HepG2 (cell line): Measurements from ENCODE around the gene PIGR. TPM values are rescaled to one million over a fixed set of nuclear protein-coding genes. Genes with fewer than 3 reads are reported as not detected.

ENCODE experiments used
- ATAC-seq: fragments of 200-7000 bp; cut with Tn5 transposase; 3 replicates; pipeline ENCODE4 v1.9.1; 2020; ENCODE audit warnings: mild to moderate bottlenecking, moderate library complexity
- BruUV-seq: library from RNA; stranded (reverse); fragments of 400-500 nt; replicated peaks from 2 replicates; lab custom pipeline; 2021; lab: Mats Ljungman, UMichigan
- CTCF ChIA-PET: fragments of 300-600 bp; formaldehyde crosslinking; extraction: SDS; loops from one replicate; lab custom pipeline; 2021; ENCODE audit warnings: low total read pairs, inconsistent platforms, low intra/inter-chr PET ratio; lab: Yijun Ruan, JAX
- POLR2A ChIA-PET: fragments of 350-600 bp; sonication (Branson Sonifier 250); formaldehyde crosslinking; loops from one replicate; lab custom pipeline; 2020; ENCODE audit warnings: antibody characterized with exemption, inconsistent platforms; lab: Yijun Ruan, JAX
- DNase-seq: peaks from one replicate; pipeline ENCODE4 v3.0.0-alpha.2; 2015; ENCODE audit warnings: low spot score
- FAIRE-seq: peaks from 3 replicates; lab custom pipeline; 2011; peaks lifted over from hg19 to GRCh38; lab: Jason Lieb, UNC
- H2AFZ ChIP-seq: one replicate; pipeline ENCODE4 v1.6.1; 2011; ENCODE audit warnings: low read length, inconsistent platforms
- H3K27ac ChIP-seq: fragments of 300-600 bp; 3 replicates; pipeline ENCODE4 v1.8.0; 2011; ENCODE audit warnings: mixed run types, mild to moderate bottlenecking, mixed read lengths, low read length, inconsistent platforms; ENCODE audit not compliant: insufficient read depth; ENCODE audit errors: extremely low read length
- H3K27me3 ChIP-seq, 2 experiments: fragments of 200-600 bp in 1 of 2; 2 replicates in 1 of 2; 3 replicates in 1 of 2; pipeline versions ENCODE4 v1.6.0 to v1.8.0; 2011; ENCODE audit warnings: low read length in 2 of 2, mild to moderate bottlenecking in 2 of 2, moderate library complexity in 2 of 2, inconsistent platforms in 1 of 2; ENCODE audit not compliant: insufficient read depth in 2 of 2, control insufficient read depth in 1 of 2
- H3K36me3 ChIP-seq, 2 experiments: fragments of 200-600 bp in 1 of 2; replicated peaks in 1 of 2; 2 replicates in 1 of 2; 3 replicates in 1 of 2; pipeline versions ENCODE4 v1.5.1 to v1.8.0; 2011; ENCODE audit warnings: low read length in 2 of 2, inconsistent platforms in 1 of 2; ENCODE audit not compliant: insufficient read depth in 2 of 2, control insufficient read depth in 1 of 2
- H3K4me1 ChIP-seq: 2 replicates; pipeline ENCODE4 v1.5.1; 2012; ENCODE audit warnings: low read length, inconsistent platforms; ENCODE audit not compliant: insufficient read depth
- H3K4me2 ChIP-seq: 2 replicates; pipeline ENCODE4 v1.6.0; 2011; ENCODE audit warnings: low read depth, low read length, inconsistent platforms
- H3K4me3 ChIP-seq, 3 experiments: fragments of 200-600 bp in 1 of 3; sonication (generic), shearing (Covaris generic) in 1 of 3; replicated peaks in 1 of 3; 2 replicates each; pipeline ENCODE4 v1.5.1; 2011 to 2016; ENCODE audit warnings: low read length in 3 of 3, inconsistent platforms in 2 of 3, low read depth in 2 of 3, mild to moderate bottlenecking in 2 of 3, control low read depth in 1 of 3, mixed read lengths in 1 of 3; ENCODE audit not compliant: insufficient read depth in 1 of 3
- H3K79me2 ChIP-seq: one replicate; pipeline ENCODE4 v1.6.1; 2011; ENCODE audit warnings: low read length, inconsistent platforms; ENCODE audit not compliant: insufficient read depth
- H3K9ac ChIP-seq: 2 replicates; pipeline ENCODE4 v1.6.0; 2011; ENCODE audit warnings: mild to moderate bottlenecking, low read depth, low read length, inconsistent platforms; ENCODE audit not compliant: insufficient read depth
- H3K9me3 ChIP-seq: 2 replicates; pipeline ENCODE4 v1.5.1; 2012; ENCODE audit warnings: mild to moderate bottlenecking, low read length
- H4K20me1 ChIP-seq: 2 replicates; pipeline ENCODE4 v1.6.0; 2011; ENCODE audit warnings: inconsistent platforms, mild to moderate bottlenecking, low read length, moderate library complexity; ENCODE audit not compliant: insufficient read depth
- ARHGAP35 ChIP-seq: sonication (generic); formaldehyde crosslinking; IDR thresholded peaks from 2 replicates; pipeline ENCODE4 v1.9.0; 2022; ENCODE audit warnings: mild to moderate bottlenecking, inconsistent platforms, moderate library complexity, missing genetic modification reagents, borderline replicate concordance
- POLR2AphosphoS2 ChIP-seq: IDR thresholded peaks from 2 replicates; pipeline ENCODE4 v1.6.1; 2011; ENCODE audit warnings: low read depth, low read length, improper control_type of control experiment
- SRSF9 ChIP-seq: fragments of 200-400 bp; formaldehyde crosslinking; IDR thresholded peaks from 2 replicates; pipeline ENCODE4 v1.6.1; 2018; ENCODE audit warnings: borderline replicate concordance, mild to moderate bottlenecking, low read depth, low read length; ENCODE audit not compliant: insufficient read depth, poor library complexity, severe bottlenecking
- ZFY ChIP-seq: sonication (generic); formaldehyde crosslinking; IDR thresholded peaks from 2 replicates; pipeline ENCODE4 v1.4.0; 2020; ENCODE audit warnings: missing genetic modification reagents
- ZNF207 ChIP-seq: fragments of 450-650 bp; IDR thresholded peaks from 2 replicates; pipeline ENCODE4 v1.6.1; 2016; ENCODE audit warnings: antibody characterized with exemption, borderline replicate concordance
- ZNF326 ChIP-seq: sonication (generic); formaldehyde crosslinking; IDR thresholded peaks from 2 replicates; pipeline ENCODE4 v1.4.0; 2020; ENCODE audit warnings: missing genetic modification reagents, borderline replicate concordance
- ZNF333 ChIP-seq: sonication (generic); formaldehyde crosslinking; IDR thresholded peaks from 2 replicates; pipeline ENCODE4 v1.4.0; 2020; ENCODE audit warnings: mild to moderate bottlenecking, missing genetic modification reagents, borderline replicate concordance
- ZNF782 ChIP-seq: sonication (generic); formaldehyde crosslinking; IDR thresholded peaks from 2 replicates; pipeline ENCODE4 v1.4.0; 2020; ENCODE audit warnings: missing genetic modification reagents, mild to moderate bottlenecking, borderline replicate concordance
- WGBS: methylation state at CpG from one replicate; pipeline ENCODE4 v1.1.6; 2017; ENCODE audit warnings: low lambda C conversion rate; 5-methylcytosine and 5-hydroxymethylcytosine counted together
- in situ Hi-C: cut with HindIII; loops from 2 replicates; pipeline ENCODE4 v1.10.0; 2017; ENCODE audit warnings: low pct_unique_long_range_greater_than_20kb; ENCODE audit not compliant: extremely low pct_ligation_motif_present
- intact Hi-C: fragments of 100-400 bp; cut with micrococcal nuclease; formaldehyde crosslinking; loops from one replicate; pipeline ENCODE4 v1.10.0; 2022; ENCODE audit not compliant: unreplicated experiment
- polyA plus RNA-seq, 8 experiments: library from polyadenylated mRNA; depleted of rRNA in 3 of 8; stranded (reverse) in 7 of 8; unstranded in 1 of 8; fragments of >200 nt; fragmentation: Illumina TruSeq in 4 of 8; extraction: Trizol in 4 of 8; gene quantifications; 2 replicates each; pipeline versions ENCODE4 v1.2.1 to v1.2.3, GENCODE V29; 2011 to 2016; ENCODE audit warnings: low read depth in 4 of 8, missing spikeins in 1 of 8, mixed read lengths in 1 of 8; ENCODE audit not compliant: insufficient read depth in 1 of 8
- total RNA-seq, 5 experiments: library from RNA; depleted of rRNA; stranded (reverse); fragments of >200 nt; fragmentation: Illumina TruSeq; extraction: Trizol; gene quantifications; 2 replicates each; pipeline ENCODE4 v1.2.3, GENCODE V29; 2016; ENCODE audit warnings: low read depth in 1 of 5
- TF ChIP-seq, protein P1 (sequence below): sonication (generic); formaldehyde crosslinking; IDR thresholded peaks from 2 replicates; pipeline ENCODE4 v1.8.1; 2022; ENCODE audit warnings: mild to moderate bottlenecking, missing genetic modification reagents
- TF ChIP-seq, protein P2 (sequence below): sonication (generic); formaldehyde crosslinking; IDR thresholded peaks from 2 replicates; pipeline ENCODE4 v1.5.0; 2020; ENCODE audit warnings: mild to moderate bottlenecking, missing genetic modification reagents

PIGR gene
- total and polyA plus RNA-seq, 2 of the 13 experiments (the other 11 are each of a cell fraction or from before 2014, with no cell fraction given): not detected

DNA sequence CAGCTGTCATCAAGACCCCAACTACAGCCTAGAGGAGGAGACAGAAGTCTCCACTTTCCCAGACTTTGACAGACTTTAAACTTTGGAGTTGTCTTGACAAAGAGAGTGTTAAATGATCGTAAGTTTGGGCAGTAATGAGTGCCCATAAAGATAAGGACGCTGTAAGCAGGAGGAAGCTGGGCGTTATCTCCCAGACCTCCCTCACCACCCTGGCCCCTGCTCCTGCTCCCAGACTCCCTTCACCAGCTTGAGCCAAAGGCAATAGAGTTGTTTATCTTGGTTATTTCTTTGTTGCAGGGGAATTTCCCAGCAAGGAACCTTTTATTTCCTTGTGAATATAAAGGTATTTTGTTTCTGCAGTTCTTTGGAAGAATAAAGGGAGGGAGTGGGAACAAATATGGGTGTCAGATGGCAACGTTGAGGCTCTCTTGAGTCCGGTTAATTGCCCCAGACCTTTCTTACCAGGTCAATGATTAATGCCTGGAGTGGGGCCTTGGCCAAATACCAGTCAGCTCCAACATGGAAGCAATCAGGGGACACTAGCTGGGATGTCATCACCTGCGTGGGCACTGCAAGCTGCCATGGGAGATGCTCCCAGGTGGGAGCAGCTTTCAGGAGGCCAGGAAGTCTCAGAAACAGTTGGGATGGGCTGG, 4.4 kb downstream of the PIGR start:
- H2AFZ ChIP-seq: no peak overlapping the region
- no peak overlapping the region for H3K4me3 ChIP-seq
- ChIA-PET CTCF (interaction anchor here (1.3 kb wide), 1 partner anchor 41 kb away, joined by 3 read pairs; no protein-coding TSS in a partner anchor), POLR2A (no interaction called here)
- TF ChIP-seq ZNF333 (CRISPR knock-in tag) (no peak), ZNF207 (no peak), ZFY (CRISPR knock-in tag) (no peak), ARHGAP35 (no peak), ZNF782 (CRISPR knock-in tag) (no peak), ZNF326 (CRISPR knock-in tag) (no peak), SRSF9 (no peak), POLR2AphosphoS2 (no peak)
- TF ChIP-seq, protein P1, sequence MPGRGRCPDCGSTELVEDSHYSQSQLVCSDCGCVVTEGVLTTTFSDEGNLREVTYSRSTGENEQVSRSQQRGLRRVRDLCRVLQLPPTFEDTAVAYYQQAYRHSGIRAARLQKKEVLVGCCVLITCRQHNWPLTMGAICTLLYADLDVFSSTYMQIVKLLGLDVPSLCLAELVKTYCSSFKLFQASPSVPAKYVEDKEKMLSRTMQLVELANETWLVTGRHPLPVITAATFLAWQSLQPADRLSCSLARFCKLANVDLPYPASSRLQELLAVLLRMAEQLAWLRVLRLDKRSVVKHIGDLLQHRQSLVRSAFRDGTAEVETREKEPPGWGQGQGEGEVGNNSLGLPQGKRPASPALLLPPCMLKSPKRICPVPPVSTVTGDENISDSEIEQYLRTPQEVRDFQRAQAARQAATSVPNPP (CRISPR knock-in tag): no peak
- TF ChIP-seq, protein P2, sequence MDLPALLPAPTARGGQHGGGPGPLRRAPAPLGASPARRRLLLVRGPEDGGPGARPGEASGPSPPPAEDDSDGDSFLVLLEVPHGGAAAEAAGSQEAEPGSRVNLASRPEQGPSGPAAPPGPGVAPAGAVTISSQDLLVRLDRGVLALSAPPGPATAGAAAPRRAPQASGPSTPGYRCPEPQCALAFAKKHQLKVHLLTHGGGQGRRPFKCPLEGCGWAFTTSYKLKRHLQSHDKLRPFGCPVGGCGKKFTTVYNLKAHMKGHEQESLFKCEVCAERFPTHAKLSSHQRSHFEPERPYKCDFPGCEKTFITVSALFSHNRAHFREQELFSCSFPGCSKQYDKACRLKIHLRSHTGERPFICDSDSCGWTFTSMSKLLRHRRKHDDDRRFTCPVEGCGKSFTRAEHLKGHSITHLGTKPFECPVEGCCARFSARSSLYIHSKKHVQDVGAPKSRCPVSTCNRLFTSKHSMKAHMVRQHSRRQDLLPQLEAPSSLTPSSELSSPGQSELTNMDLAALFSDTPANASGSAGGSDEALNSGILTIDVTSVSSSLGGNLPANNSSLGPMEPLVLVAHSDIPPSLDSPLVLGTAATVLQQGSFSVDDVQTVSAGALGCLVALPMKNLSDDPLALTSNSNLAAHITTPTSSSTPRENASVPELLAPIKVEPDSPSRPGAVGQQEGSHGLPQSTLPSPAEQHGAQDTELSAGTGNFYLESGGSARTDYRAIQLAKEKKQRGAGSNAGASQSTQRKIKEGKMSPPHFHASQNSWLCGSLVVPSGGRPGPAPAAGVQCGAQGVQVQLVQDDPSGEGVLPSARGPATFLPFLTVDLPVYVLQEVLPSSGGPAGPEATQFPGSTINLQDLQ (CRISPR knock-in tag): no peak
- no peak overlapping the region for H3K27ac ChIP-seq
- H3K9ac ChIP-seq: no peak overlapping the region
- ATAC-seq: no peak
- H3K4me2 ChIP-seq: no peak overlapping the region
- BruUV-seq: no TSS peak
- intact Hi-C loops: no loop called here
- H3K9me3 ChIP-seq: no peaks in the 10 kb centered on the region
- in situ Hi-C loops: no loop called here
- no peaks in the 10 kb centered on the region for H3K36me3 ChIP-seq
- WGBS: 12% methylated on average over 6 of the region's 6 CpGs
- DNase-seq: no peak
- no peaks in the 10 kb centered on the region for H4K20me1 ChIP-seq
- H3K79me2 ChIP-seq: no peaks in the 10 kb centered on the region
- H3K27me3 ChIP-seq: peaks cover 2 to 6% of the 10 kb centered on the region in 2 experiments; a peak in 2 of 5 replicates
- H3K4me1 ChIP-seq: peaks cover 10% of the 10 kb centered on the region
- FAIRE-seq: no peak
